GM19324 (cell line): ENCODE measurements around the gene ZNF821.
A peak's percentile ranks its signal among the peaks of the same experiment; 100 is the strongest.
"Not testable (repeated sequence)": the region's sequence is repeated elsewhere in the genome, so short reads cannot be mapped to it uniquely, and the experiment has no call there.

Experiments used
- ATAC-seq: cut with Tn5 transposase; IDR thresholded peaks from one replicate; pipeline ENCODE4 v1.9.1; 2021; ENCODE audit warnings: mild to moderate bottlenecking, moderate library complexity; ENCODE audit not compliant: unreplicated experiment, low FRiP score

ZNF821 gene

DNA sequence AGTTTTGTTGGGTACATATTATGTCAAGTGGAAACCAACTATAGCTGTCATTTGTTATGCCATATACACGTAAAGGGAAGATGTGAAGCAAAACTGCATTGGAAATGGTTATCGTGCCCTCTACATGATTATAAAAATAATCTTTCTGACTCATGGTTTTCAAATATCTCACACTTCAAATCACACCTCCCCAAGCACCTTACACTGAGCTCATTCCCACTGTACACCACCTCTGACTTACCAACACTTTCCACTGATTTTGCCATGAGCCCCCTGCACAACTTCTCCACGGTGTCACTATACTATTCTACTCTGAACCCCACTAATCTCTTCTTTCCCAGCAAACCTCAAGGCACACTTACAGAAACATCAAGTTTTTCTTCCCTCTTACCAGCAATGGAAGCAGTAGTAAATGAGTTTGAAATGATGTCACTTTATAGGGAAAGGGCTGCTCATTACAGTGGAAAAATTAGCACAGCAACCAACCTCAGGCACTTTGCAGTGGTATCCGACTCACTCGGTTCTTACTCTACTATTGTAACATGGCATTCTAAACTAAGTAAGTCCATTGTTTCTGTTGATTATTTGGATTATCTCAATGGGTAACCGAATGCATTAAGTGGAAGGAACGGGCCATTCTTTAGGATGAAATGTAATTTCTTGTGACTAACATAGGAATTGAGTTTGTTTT, 18.7 kb downstream of the ZNF821 start:
- no peak for ATAC-seq

DNA sequence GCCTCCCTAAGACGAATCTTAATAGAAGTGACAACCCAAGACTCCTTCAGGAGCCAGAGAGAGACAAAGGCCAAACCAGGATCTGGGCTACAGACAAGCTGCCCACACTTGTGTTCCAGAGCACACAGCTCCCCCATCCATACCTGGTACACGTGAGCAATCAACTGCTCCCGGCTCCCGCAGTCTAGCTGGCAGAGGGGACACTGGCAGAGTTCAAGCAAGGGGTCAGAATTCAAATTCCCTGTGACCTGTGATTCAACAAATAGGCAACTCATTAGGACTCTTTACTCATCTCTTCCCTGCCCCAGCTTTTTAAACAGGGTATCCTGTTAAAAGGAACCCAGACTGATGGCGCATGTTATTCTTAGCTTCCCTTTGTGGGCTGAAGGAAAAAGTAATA, 20.0 kb downstream of the ZNF821 start:
- ATAC-seq, result no peak

DNA sequence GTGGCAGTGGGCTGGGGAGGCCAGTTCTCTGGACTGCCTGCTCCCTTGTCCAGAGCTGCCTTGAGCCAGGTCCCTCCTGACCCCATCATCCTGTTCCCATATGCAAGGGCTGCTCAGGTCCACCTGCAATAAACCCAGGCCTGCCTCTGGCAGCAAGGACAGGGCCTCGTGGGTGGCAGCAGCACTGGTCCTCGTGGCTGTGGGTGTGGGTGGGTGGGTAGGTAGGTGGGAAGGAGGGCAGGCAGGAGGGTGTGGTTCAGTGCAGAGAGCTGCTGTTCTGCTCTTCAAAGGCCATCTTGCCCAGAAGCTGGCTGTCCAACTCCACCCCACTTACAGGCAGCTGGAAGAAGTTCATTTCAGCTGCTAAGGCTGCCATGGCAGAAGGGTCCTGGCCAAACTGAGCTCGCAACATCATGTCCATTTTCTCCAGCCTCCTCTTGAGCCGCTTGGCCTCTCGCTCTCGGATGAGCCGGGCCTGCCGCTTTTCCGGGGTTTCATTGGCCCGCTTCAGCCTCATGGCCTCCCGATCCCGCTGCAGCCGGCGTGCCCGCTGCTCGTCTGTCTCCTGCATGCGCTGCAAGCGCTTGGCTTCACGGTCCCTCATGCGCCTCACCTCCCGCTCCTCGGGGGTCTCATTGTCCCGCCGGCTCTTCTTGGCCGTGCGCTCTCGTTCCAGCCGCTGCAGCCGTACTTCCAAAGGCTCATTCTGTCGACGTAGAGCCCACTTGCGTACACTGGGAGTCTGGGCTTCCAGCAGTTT, 24.0 kb downstream of the ZNF821 start:
- ATAC-seq, result no peak

DNA sequence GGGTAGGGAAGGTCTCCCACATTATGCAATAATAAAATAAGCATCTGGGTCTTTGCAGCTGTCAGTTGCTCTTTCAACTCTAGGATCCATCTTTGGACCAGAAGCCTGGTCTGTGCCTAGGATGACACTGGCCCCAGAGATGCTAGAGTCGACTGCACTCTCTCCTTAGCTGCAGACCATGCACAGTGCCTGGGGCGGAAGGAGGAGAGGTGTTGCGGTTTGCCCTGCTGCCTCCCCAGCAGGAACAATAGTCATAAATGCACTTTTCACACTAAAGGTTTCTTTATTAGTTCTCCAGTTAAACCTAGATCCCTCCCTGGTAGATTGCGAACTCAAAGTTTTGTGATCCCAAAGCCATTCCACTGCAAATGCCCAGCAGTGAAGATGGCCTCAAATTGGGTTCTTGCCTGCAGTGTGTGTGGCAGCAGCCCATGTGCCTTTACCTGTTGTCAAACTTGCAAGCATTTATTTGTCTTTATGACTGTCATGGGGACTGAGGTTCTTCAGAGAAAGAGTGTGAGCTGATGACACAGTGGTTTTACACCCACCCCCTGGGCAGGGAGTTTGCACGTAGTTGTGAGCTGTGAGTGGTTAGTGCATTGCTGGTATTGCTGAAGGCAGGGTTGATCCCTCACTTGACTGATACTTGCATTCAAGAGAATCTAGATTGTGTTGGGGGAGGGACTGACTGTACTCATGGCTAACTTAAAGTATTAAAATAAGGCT, 27.9 kb downstream of the ZNF821 start:
- ATAC-seq, result no peak

DNA sequence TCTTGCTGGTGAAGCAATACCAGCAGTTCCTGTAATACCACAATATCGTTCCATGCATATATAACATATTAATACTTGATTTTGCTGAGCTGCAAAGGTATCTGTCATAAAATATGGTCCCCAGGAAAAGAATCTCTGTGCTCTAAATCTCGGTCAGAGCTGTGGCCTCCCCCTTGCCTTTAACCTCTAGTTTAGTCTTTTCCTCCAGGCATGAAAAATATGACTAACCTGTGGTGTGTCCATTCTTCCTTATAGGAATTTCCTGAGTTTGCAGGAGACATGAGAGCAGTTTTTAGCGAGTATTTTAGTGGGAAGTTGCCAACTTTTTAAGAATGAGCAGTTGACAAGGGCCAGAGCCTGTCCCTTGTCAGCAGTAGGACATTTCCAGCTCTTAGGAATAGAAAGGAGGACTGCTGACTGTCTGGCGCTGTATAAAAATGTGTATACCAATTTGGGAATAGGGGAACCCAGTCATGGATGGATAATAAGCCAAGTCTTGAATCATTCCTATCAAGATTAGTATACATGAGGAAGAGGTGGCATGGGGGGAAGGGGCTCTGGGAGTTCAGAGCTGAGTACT, 29.5 kb downstream of the ZNF821 start:
- ATAC-seq, result no peak

DNA sequence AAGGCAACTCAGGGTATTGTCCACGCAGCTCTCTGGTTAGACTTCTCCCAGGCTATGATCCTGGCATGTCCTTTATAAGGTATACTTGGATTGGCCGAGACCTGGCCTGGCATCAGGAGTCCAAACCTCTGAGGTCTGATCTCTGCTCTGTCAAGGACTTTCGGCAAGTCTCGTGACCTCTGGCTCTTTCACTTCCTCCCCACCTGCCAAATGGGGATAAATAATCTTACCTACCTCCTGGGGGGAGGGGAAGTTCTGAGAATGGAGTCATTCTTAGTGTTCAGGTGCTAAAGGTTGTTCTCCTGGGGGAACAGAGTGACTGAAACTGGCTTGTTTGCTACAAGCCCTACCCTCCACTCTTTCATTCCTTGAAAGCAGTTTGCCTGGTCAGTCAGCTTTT, 30.6 kb downstream of the ZNF821 start:
- peak; percentile 68 for ATAC-seq

DNA sequence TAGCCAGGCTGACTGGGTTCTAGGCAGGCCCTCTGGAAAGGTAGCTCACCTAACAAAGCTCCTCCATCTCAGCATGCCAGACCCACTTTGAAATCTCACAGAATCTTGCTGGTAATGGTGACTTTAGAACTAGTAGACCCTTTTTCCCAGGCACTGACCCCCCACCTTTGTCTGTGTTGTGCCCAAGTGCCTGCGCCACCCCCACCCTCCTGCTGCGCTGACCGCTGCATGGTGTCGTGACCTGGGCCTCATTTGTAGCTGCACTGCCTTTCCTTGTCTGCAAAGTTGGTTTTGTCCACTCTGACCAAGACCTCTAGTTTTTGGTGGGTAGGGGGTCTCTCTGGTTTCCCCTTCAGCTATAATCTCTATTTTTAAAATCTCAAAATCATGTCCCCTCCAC, 31.4 kb downstream of the ZNF821 start:
- ATAC-seq, result no peak

DNA sequence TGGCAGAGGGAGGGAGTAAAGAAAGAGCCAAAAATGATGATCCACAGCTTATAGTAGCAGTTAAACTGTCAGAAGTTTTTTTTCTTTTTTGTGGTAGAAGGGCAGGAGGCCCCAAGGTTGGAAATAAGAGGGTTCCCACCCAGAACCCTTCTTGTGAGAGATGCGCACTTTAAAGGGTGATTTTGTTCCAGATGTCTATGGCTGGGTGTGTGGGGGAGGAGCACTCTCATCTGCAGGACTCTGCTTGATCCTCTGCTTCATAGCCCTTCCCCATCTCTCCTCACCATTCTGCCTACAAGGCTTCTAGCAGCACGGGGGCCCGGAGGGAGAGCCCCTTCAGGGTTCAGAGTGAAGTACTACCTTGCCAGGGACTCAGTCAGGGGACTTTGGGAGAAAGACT, 31.8 kb downstream of the ZNF821 start:
- ATAC-seq, result no peak

DNA sequence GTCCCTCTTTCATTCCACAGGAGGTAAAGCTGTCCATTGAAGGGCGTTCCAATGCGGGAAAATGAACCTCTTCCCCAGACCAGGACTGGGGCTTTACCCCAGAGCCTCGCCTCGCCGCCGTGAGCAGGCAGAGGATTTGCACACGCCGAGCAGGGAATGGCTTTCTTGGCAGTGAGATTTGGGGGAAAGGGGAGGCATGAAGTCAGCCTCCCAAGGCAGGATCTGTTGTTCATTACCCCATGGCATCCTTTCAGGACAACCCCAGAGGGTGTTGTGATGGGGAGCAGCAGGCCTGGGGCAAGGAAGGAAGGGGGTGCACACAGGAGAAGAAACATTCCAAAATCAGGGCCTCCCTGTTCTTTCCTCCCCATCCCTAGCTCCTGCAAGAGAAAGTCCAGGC, 32.2 kb downstream of the ZNF821 start:
- ATAC-seq, result no peak

DNA sequence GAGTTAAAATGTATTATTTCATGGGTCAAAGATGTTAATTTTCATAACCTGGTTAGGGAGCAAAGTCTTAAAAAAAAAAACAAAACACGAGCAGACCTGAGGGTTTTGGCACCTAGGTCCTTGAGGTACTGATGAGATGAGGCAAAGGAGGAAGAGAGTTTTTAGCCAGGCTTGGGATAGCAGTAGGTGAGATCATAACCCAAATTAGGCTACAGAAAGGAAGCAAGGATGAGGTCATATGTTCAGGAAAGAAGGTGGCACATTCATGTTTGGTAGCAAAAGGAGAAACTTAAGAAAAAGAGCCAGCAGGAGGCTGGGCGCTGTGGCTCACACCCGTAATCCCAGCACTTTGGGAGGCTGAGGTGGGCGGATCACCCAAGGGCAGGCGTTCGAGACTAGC, 35.4 kb downstream of the ZNF821 start:
- ATAC-seq, result no peak

DNA sequence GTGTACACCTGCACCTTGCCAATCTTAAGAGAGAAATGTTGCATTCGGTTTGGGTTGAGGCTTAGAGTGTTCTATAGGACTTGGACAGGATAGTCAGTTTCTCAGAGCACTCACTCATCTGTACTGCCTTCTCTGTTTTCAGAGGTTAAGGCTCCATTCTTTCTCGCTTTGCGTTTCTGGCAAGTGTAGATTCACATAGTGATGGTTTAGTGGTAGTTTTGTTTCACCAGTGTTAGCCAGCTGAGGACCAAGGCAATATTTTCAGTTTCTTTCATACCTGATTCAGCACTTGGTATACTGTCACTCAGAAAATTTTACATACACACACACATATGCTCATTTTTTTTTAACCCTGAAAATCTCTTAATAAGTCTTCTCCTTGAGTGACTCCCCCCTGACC, 36.9 kb downstream of the ZNF821 start:
- no peak for ATAC-seq

DNA sequence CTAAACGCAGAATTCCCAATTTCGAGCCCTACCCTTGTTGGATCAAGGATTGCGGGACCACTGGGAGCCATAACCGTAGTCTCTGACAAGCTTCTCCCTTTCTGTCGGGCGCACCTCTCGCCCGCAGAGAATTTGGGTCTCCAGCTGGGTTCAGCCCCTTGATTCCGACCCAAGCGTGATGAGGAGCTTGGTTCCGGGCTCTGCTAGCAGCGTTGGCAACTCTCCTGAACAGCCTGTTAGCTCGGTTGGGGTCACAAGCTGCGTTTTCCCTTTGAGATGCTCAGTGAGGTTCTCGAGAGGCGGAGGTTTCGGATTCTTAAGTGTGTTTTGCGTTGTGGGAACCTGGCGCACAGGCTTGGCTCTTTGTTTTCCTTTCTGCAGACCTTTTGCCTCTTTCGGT, 37.6 kb downstream of the ZNF821 start:
- no peak for ATAC-seq

DNA sequence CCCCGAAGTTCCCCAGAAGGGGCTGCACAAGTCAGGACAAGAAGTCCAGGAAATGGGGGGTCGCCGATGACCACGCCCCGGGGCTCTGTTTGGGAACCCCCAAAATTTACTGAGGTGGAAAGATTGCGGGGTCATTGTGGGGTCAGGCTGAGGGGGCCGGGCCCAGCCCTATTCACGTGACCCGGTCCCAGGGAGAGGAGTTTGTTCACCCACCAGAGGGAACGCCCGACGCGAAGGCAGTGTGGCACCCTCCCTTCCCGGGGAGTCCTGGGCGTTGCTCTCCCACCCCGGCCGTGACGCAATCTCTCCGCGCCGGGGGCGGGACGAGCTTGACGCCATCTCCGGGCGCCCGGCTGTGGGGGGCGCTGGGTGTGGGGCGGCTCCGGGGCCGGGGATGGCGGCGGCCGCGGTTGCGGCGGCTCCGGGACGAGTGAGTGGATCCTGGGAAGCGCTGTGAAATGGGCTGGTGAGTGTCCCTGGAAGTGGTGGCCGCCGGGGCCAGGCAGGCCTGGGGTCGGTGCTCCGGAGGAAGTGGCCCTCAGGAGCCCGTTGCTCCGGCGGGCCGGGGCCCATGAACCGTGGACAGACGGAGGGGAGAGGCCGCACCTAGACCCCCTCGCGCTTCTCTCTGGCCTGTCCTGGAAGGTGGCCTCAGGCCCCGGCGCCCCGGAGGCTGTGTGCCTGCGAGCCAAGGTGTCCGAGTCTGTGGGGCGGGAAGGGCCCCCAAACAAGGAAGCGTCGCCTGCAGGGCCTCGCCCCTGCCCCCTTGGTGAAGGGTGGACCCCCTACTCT, 38.1 kb downstream of the ZNF821 start, which contains the start of gene ATXN1L:
Gene ATXN1L (plus strand): TSS at position 338 of the 792 bp plus-strand sequence. CDS start 3,765 bp downstream, outside the sequence.
- peak; percentile 84 for ATAC-seq

DNA sequence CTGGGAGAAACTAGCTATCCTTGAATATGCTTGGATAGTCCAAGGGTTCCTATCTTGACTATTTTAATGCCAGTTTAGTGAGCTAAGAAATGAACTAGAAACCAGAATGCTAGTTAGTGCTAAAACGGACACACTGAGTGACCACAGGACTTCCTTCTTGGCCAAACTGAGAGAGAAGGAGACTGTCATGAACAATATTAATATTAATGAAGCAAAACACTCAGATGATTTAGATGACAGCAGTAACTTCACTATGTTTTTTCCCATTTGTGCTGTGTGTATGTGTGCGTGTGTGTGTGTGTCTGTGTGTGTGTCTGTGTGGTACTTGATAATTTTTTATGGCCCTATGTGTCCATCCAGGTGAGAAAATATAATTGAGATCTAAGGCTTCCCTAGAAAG, 40.4 kb downstream of the ZNF821 start:
- no peak for ATAC-seq

DNA sequence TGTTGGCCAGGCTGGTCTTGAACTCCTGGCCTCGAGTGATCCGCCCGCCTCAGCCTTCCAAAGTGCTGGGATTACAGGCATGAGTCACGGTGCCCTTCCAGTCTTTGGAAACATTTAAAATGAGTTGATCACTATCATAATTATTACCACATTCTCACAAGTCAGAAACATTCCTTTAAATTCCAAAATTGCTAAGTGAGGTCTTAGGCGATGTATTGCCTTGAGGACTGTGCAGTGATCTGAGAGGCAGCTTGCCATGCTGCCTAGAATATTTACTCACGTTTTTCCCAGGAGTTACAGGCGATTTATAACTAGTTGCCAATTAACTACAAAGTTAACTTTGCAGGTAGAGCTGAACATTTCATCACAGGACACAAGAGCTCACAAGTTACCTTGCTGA, 43.9 kb downstream of the ZNF821 start:
- ATAC-seq, result no peak

DNA sequence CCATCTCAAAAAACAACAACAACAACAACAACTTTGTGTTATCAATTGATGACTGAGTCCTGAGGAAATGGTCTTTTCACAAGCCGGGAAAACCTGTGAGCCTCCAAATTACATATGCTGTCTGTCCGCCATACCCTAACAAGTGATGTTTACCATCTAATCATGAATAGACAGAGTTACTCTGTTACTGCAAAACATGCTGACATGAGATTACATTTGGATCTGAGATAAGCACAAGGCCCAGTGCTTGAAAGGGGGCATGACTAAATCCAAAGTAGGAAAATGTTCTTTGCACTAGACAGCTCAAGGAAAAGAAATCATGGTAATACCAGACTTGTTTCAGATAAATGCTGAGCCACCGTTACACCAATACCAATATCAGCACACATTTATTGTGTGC, 46.8 kb downstream of the ZNF821 start:
- no peak for ATAC-seq

DNA sequence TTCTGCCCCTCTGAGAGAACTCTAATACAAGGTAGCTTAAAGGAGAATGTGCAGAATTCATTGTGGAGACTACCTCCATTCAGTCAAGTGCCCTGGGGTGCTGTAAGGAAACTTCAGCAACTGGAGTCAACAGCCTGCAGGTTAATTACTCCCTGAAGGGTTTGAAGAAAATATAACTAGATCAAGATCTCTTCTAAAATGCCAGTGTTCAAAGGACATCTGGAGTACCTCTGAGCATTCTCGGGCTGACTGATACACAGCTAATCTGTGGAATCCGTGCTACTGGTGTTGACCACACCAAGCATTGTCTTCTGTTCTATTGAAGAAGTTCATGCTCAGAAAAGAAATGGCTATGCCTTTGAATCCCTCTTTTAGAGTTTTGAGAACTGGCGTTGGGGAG, 49.7 kb downstream of the ZNF821 start:
- no peak for ATAC-seq

DNA sequence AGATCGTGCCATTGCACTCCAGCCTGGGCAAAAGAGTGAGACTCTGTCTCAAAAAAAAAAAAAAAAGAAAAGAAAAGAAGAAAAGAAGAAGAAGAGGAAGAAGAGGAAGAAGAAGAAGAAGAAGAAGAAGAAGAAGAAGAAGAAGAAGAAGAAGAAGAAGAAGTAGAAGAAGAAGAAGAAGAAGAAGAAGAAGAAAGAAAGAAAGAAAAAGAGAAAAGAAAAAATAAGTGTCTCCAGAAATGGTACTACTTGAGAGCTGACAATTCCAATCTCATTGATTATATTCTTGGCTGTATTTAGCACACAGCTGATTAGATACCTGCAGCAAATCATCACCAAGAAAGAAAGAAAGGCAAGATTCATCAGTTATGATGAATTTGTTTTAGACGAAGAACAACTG, 51.9 kb downstream of the ZNF821 start:
- ATAC-seq, result not testable (repeated sequence)

DNA sequence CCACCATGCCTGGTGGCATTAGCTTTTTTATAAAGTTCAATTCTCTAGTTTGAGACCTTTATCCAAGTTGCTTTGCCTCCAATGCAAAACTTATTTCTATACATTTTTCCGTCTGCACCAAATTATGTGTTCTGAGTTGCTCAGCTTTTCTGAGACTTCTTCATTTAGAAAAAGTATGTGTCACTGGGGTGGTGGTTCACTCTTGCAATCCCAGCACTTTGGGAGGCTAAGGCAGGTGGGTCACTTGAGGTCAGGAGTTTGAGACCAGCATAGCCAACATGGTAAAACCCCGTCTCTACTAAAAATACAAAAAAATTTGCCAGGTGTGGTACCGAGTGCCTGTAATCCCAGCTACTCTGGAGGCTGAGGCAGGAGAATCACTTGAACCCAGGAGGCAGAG, 52.3 kb downstream of the ZNF821 start:
- not testable (repeated sequence) for ATAC-seq

DNA sequence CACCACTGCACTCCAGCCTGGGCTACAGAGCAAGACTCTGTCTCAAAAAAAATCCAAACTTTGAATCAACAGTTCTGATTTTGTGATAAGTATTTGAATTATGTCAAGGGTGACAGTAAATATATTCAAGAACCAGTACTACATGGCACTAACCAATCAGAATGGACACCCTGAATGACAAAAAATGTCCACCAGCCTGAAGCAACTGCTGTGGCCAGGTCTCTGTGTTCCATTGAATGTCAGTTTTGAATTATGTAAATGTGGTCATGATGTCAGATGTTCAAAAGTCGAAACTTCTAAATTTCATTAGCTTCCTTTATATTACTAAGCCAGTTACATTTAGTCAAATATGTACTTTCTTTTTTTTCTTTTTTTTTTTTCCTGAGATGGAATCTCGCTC, 53.6 kb downstream of the ZNF821 start:
- ATAC-seq, result no peak
